Measurements from ENCODE around the gene CNOT2.

The CNOT2 gene

GRCh38 chr12:70393787-70394499, 150.7 kb downstream of the CNOT2 start:
- intact Hi-C loops (cut with DNase I) = no loop called here
- no peak for DNase-seq

- DNase-seq = no peak
- intact Hi-C loops (cut with DNase I) = no loop called here
Observed at GRCh38 chr12:70398002-70398401, 154.8 kb downstream of the CNOT2 start.

GRCh38 chr12:70398862-70399261, 155.6 kb downstream of the CNOT2 start:
- DNase-seq = no peak
- intact Hi-C loops (cut with DNase I) = no loop called here

GRCh38 chr12:70399311-70399710, 156.1 kb downstream of the CNOT2 start:
- intact Hi-C loops (cut with DNase I) = no loop called here

GRCh38 chr12:70400124-70400523, 156.9 kb downstream of the CNOT2 start:
- DNase-seq = no peak
- intact Hi-C loops (cut with DNase I) = no loop called here

More at GRCh38 chr12:70399311-70399710, 156.1 kb downstream of the CNOT2 start:
- DNase-seq = no peak

GRCh38 chr12:70402597-70402996, 159.4 kb downstream of the CNOT2 start:
- intact Hi-C loops (cut with DNase I) = no loop called here
- peak in 3 of 42 donors; percentile 7 to 24 (median 11) for DNase-seq

GRCh38 chr12:70403826-70404225, 160.6 kb downstream of the CNOT2 start:
- no peak for DNase-seq
- intact Hi-C loops (cut with DNase I) = no loop called here

Measured in head of caudate nucleus (tissue), 42 donors.